Measurements from ENCODE around the gene DUSP10.

The DUSP10 gene

DNA sequence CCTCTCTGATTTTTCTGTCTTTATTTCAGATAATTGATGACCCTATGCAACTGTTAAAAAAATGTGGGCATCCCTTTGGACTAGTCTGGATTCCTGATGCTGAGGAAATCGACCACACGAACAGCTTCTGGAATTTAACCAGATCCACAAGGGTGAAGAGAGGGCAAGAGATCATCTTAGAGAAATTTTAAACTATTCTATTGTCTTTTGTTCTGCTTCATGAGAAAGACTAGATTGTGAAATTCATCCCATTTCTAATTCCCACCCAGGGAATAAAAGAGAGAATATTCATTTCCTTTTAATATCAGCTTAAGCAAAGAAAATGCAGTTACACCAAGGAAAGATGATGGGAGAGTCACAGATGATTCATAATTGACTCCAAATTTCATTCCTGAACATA, 71.8 kb downstream of the DUSP10 start:
- no peaks in the 10 kb centered on the region for H3K27me3 ChIP-seq (ENCODE audit: insufficient read depth, low read length)
- no peaks in the 10 kb centered on the region for H3K9me3 ChIP-seq (ENCODE audit: low read length)
- TF ChIP-seq EZH2 (IDR thresholded peaks at IDR 0.05; ENCODE audit: borderline replicate concordance, low read length): no peak
- TF ChIP-seq, protein P1, sequence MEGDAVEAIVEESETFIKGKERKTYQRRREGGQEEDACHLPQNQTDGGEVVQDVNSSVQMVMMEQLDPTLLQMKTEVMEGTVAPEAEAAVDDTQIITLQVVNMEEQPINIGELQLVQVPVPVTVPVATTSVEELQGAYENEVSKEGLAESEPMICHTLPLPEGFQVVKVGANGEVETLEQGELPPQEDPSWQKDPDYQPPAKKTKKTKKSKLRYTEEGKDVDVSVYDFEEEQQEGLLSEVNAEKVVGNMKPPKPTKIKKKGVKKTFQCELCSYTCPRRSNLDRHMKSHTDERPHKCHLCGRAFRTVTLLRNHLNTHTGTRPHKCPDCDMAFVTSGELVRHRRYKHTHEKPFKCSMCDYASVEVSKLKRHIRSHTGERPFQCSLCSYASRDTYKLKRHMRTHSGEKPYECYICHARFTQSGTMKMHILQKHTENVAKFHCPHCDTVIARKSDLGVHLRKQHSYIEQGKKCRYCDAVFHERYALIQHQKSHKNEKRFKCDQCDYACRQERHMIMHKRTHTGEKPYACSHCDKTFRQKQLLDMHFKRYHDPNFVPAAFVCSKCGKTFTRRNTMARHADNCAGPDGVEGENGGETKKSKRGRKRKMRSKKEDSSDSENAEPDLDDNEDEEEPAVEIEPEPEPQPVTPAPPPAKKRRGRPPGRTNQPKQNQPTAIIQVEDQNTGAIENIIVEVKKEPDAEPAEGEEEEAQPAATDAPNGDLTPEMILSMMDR (IDR thresholded peaks at IDR 0.05; ENCODE audit: low read length): no peak
- H3K9ac ChIP-seq (ENCODE audit: low read length): no peak overlapping the region
- no peak overlapping the region for H3K4me3 ChIP-seq (ENCODE audit: low read depth, low read length, poor library complexity, severe bottlenecking)
- H3F3A ChIP-seq (ENCODE audit: insufficient read depth, low read length): no peaks in the 10 kb centered on the region
- no peaks in the 10 kb centered on the region for H3K4me1 ChIP-seq (ENCODE audit: insufficient read depth, low read length, severe bottlenecking)
- H2AFZ ChIP-seq (ENCODE audit: low read length): no peak overlapping the region
- H3K9me2 ChIP-seq (ENCODE audit: low read depth, low read length): no peaks in the 10 kb centered on the region
- H3K27ac ChIP-seq (ENCODE audit: low read depth, low read length, poor library complexity, severe bottlenecking): no peak overlapping the region
- H4K20me1 ChIP-seq (ENCODE audit: insufficient read depth, low read length): no peaks in the 10 kb centered on the region
- H3K4me2 ChIP-seq (ENCODE audit: low read length): no peak overlapping the region
- H3K79me2 ChIP-seq (ENCODE audit: insufficient read depth, low read length): no peaks in the 10 kb centered on the region
- H3K36me3 ChIP-seq (ENCODE audit: insufficient read depth, low read length): no peaks in the 10 kb centered on the region

DNA sequence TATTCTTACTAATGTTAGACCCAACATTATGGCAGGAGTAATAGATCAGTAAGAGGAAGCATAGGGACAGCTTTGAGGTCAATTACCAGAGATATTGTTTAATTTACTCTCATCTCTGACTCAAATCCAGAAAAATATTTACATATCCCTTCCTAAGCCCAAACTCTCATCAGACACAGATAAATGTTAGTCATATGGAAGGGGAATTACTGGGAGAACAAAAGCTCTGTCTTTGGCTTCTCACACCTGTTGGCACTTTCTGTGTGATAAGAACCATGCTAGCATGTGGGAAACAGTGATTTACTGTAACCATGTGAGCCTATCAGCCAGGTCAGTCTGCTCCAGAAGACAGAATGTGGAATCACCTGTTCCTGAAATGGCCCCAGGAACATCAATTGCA, 72.4 kb downstream of the DUSP10 start:
- no peak overlapping the region for H3K4me3 ChIP-seq (ENCODE audit: low read depth, low read length, poor library complexity, severe bottlenecking)
- H2AFZ ChIP-seq (ENCODE audit: low read length): no peak overlapping the region
- no peaks in the 10 kb centered on the region for H3K9me3 ChIP-seq (ENCODE audit: low read length)
- H4K20me1 ChIP-seq (ENCODE audit: insufficient read depth, low read length): no peaks in the 10 kb centered on the region
- no peak overlapping the region for H3K4me2 ChIP-seq (ENCODE audit: low read length)
- H3K36me3 ChIP-seq (ENCODE audit: insufficient read depth, low read length): no peaks in the 10 kb centered on the region
- H3K27ac ChIP-seq (ENCODE audit: low read depth, low read length, poor library complexity, severe bottlenecking): no peak overlapping the region
- H3K27me3 ChIP-seq (ENCODE audit: insufficient read depth, low read length): no peaks in the 10 kb centered on the region
- no peaks in the 10 kb centered on the region for H3K9me2 ChIP-seq (ENCODE audit: low read depth, low read length)
- TF ChIP-seq EZH2 (IDR thresholded peaks at IDR 0.05; ENCODE audit: borderline replicate concordance, low read length): no peak
- TF ChIP-seq, protein P1 (IDR thresholded peaks at IDR 0.05; ENCODE audit: low read length): no peak
- no peak overlapping the region for H3K9ac ChIP-seq (ENCODE audit: low read length)
- no peaks in the 10 kb centered on the region for H3F3A ChIP-seq (ENCODE audit: insufficient read depth, low read length)
- H3K79me2 ChIP-seq (ENCODE audit: insufficient read depth, low read length): no peaks in the 10 kb centered on the region
- no peaks in the 10 kb centered on the region for H3K4me1 ChIP-seq (ENCODE audit: insufficient read depth, low read length, severe bottlenecking)

DNA sequence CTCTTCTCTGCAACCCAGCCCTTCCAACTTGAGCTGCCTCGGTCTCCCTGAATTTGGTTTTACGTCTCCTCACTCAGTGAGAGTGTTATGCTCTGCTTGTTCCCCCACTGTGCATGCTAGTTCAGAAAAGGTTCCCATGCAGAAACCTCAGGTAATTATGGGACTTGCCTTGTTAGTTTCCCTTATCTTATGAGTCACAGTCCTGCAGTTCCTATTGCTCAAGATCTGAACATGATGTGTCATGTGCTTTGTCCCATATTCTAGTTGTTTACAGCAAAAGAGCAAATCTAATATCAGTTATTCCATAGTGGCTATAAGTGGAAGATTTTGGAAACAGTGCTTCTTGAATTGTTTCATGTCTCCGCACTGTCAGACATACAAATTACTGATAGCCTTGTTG, 74.4 kb downstream of the DUSP10 start:
- H3K79me2 ChIP-seq (ENCODE audit: insufficient read depth, low read length): no peaks in the 10 kb centered on the region
- no peaks in the 10 kb centered on the region for H3K4me1 ChIP-seq (ENCODE audit: insufficient read depth, low read length, severe bottlenecking)
- no peak overlapping the region for H3K4me2 ChIP-seq (ENCODE audit: low read length)
- TF ChIP-seq, protein P1 (IDR thresholded peaks at IDR 0.05; ENCODE audit: low read length): no peak
- no peak for TF ChIP-seq EZH2 (IDR thresholded peaks at IDR 0.05; ENCODE audit: borderline replicate concordance, low read length)
- H3K36me3 ChIP-seq (ENCODE audit: insufficient read depth, low read length): no peaks in the 10 kb centered on the region
- H3K9me2 ChIP-seq (ENCODE audit: low read depth, low read length): no peaks in the 10 kb centered on the region
- H3K27me3 ChIP-seq (ENCODE audit: insufficient read depth, low read length): no peaks in the 10 kb centered on the region
- H2AFZ ChIP-seq (ENCODE audit: low read length): no peak overlapping the region
- H4K20me1 ChIP-seq (ENCODE audit: insufficient read depth, low read length): no peaks in the 10 kb centered on the region
- H3F3A ChIP-seq (ENCODE audit: insufficient read depth, low read length): no peaks in the 10 kb centered on the region
- H3K4me3 ChIP-seq (ENCODE audit: low read depth, low read length, poor library complexity, severe bottlenecking): no peak overlapping the region
- H3K9me3 ChIP-seq (ENCODE audit: low read length): no peaks in the 10 kb centered on the region
- H3K9ac ChIP-seq (ENCODE audit: low read length): no peak overlapping the region
- H3K27ac ChIP-seq (ENCODE audit: low read depth, low read length, poor library complexity, severe bottlenecking): no peak overlapping the region

Measured in OCI-LY1 (cell line).